RWPE1 (cell line): Measurements from ENCODE around the gene ZNF578.
A peak's percentile ranks its signal among the peaks of the same experiment; 100 is the strongest.

Experiments
- CTCF ChIA-PET: fragments of 350-600 bp; sonication (Branson Sonifier 250); formaldehyde crosslinking; extraction: SDS; loops from one replicate; lab custom pipeline; 2021; lab: Yijun Ruan, JAX
- POLR2A ChIA-PET: fragments of 400-600 bp; formaldehyde crosslinking; extraction: SDS; loops from one replicate; lab custom pipeline; 2020; ENCODE audit warnings: antibody characterized with exemption; ENCODE audit not compliant: low non-redundant PET; lab: Yijun Ruan, JAX
- DNase-seq: peaks from one replicate; pipeline ENCODE4 v3.0.0; 2012; ENCODE audit warnings: low spot score
- H3K27ac ChIP-seq: fragments of 450-650 bp; 2 replicates; pipeline ENCODE4 v1.5.1; 2017
- CTCF ChIP-seq: fragments of 450-650 bp; conservative IDR thresholded peaks from 2 replicates; pipeline ENCODE4 v1.5.1; 2017; ENCODE audit warnings: low read depth, mild to moderate bottlenecking

ZNF578 gene

GRCh38 chr19:52453324-52454094 lies at the start of gene ZNF578:
ZNF578 (plus strand) TSS chr19:52453553; CDS start chr19:52501846, 48,293 bp downstream.
- POLR2A ChIA-PET = no interaction called here
- CTCF ChIA-PET = no interaction called here
- H3K27ac ChIP-seq = no peak within 1 kb of the TSS
- TF ChIP-seq CTCF = no peak
- peak; percentile 13 for DNase-seq

- CTCF ChIA-PET = interaction anchor here (0.6 kb wide), 1 partner anchor 105 kb away, joined by 3 read pairs; no protein-coding TSS in a partner anchor
- TF ChIP-seq CTCF = no peak
- no peak for DNase-seq
- POLR2A ChIA-PET = no interaction called here
- no peak overlapping the region for H3K27ac ChIP-seq
These were observed 43.1 kb upstream of the ZNF578 start for GRCh38 chr19:52410276-52410675.

GRCh38 chr19:52415711-52416110 lies 37.6 kb upstream of the ZNF578 start:
- no peak for TF ChIP-seq CTCF
- ChIA-PET POLR2A (no interaction called here), CTCF (no interaction called here)
- DNase-seq = no peak
- no peak overlapping the region for H3K27ac ChIP-seq

- POLR2A ChIA-PET = no interaction called here
- no peak for TF ChIP-seq CTCF
- CTCF ChIA-PET = no interaction called here
- no peak within 1 kb of the TSS for H3K27ac ChIP-seq
- DNase-seq = no peak
These were observed 24.4 kb upstream of the ZNF578 start, which contains the start of gene ZNF534 for GRCh38 chr19:52428937-52429336. ZNF534 (plus strand) TSS chr19:52429148; CDS start chr19:52431475, 2,327 bp downstream.

- H3K27ac ChIP-seq = no peak overlapping the region
- CTCF ChIA-PET = no interaction called here
- POLR2A ChIA-PET = no interaction called here
- no peak for DNase-seq
- no peak for TF ChIP-seq CTCF
These were observed 11.2 kb upstream of the ZNF578 start for GRCh38 chr19:52442179-52442578.

- DNase-seq = no peak
- H3K27ac ChIP-seq = no peak overlapping the region
- CTCF ChIA-PET = no interaction called here
- POLR2A ChIA-PET = no interaction called here
- TF ChIP-seq CTCF = no peak
These were observed 8.8 kb upstream of the ZNF578 start for GRCh38 chr19:52444506-52444905.
